Gastrocnemius medialis (tissue), 4 donors: ENCODE measurements around the gene RFK. TPM values are rescaled to one million over a fixed set of nuclear protein-coding genes. Genes with fewer than 3 reads are reported as not detected.

ENCODE experiments used
- ATAC-seq, 2 donors: fragments of 150-250 bp; one replicate each; pipeline ENCODE4 v1.9.1; 2016
- DNase-seq, 2 donors: peaks; one replicate each; pipeline ENCODE4 v3.0.0-alpha.2; 2019
- H3K27ac ChIP-seq, 4 donors: fragments of 200-600 bp; sonication (generic); 1 replicate in 1 of 4; 2 replicates in 3 of 4; pipeline ENCODE4 v1.5.1; 2016 to 2018; ENCODE audit warnings: mild to moderate bottlenecking in 2 of 4, moderate library complexity in 1 of 4
- H3K27me3 ChIP-seq, 3 donors: fragments of 200-600 bp; sonication (generic) in 2 of 3; 1 replicate in 1 of 3; 2 replicates in 2 of 3; pipeline versions ENCODE4 v1.5.1 to v1.6.0; 2016 to 2019; ENCODE audit warnings: mild to moderate bottlenecking in 1 of 3, moderate library complexity in 1 of 3
- H3K36me3 ChIP-seq, 2 donors: fragments of 200-600 bp; sonication (generic) in 1 of 2; one replicate each; pipeline ENCODE4 v1.5.1; 2017 to 2018
- H3K4me1 ChIP-seq, 2 donors: fragments of 200-600 bp; sonication (generic) in 1 of 2; one replicate each; pipeline ENCODE4 v1.5.1; 2016 to 2017; ENCODE audit warnings: mild to moderate bottlenecking in 2 of 2
- H3K4me3 ChIP-seq, 4 donors: fragments of 200-600 bp; sonication (generic) in 3 of 4; 1 replicate in 1 of 4; 2 replicates in 3 of 4; pipeline ENCODE4 v1.5.1; 2016 to 2019; ENCODE audit warnings: mild to moderate bottlenecking in 2 of 4
- H3K9me3 ChIP-seq, 3 donors: fragments of 200-600 bp; sonication (generic) in 2 of 3; 1 replicate in 1 of 3; 2 replicates in 2 of 3; pipeline ENCODE4 v1.5.1; 2016 to 2019
- CTCF ChIP-seq, 5 experiments: fragments of 450-650 bp in 3 of 5; fragments of 200-600 bp in 2 of 5; sonication (generic) in 2 of 5; IDR thresholded peaks in 4 of 5; conservative IDR thresholded peaks in 1 of 5; 1 replicate in 4 of 5; 2 replicates in 1 of 5; pipeline ENCODE4 v1.5.1; 2016 to 2019; ENCODE audit warnings: antibody characterized with exemption in 5 of 5, mild to moderate bottlenecking in 3 of 5, moderate library complexity in 3 of 5
- POLR2A ChIP-seq, 2 donors: fragments of 450-650 bp; IDR thresholded peaks; one replicate each; pipeline ENCODE4 v1.6.1; 2017; ENCODE audit warnings: antibody characterized with exemption in 2 of 2, mild to moderate bottlenecking in 2 of 2, moderate library complexity in 2 of 2
- in situ Hi-C, 4 donors: fragments of 200-750 bp; cut with MboI; loops; one replicate each; pipeline versions ENCODE4 v1.15.0 to v1.8.0; 2017; ENCODE audit warnings: low sequenced_read_pairs in 4 of 4
- intact Hi-C: fragments of 100-400 bp; cut with DNase I; formaldehyde crosslinking; loops from one replicate; pipeline ENCODE4 v1.15.1; 2023; ENCODE audit warnings: low total_unique reads
- total RNA-seq, 4 donors: library from RNA; depleted of rRNA; stranded (reverse); fragments of >200 nt; gene quantifications; one replicate each; pipeline versions ENCODE4 v1.1.0 to v1.2.3, GENCODE V29; 2016

The RFK gene
- total RNA-seq, 4 donors from 2014 or later, result 13.2 to 33.6 (median 25.6) TPM

GRCh38 chr9:76374783-76375559 is 19.3 kb downstream of the RFK start:
- H3K9me3 ChIP-seq, result no peaks in the 10 kb centered on the region
- in situ Hi-C loops, result loop anchor here in 1 of 4 donors (25.0 kb wide), 1 partner anchor 787 kb away; no protein-coding TSS in a partner anchor
- H3K36me3 ChIP-seq, result no peaks in the 10 kb centered on the region
- H3K27me3 ChIP-seq, result no peaks in the 10 kb centered on the region
- H3K27ac ChIP-seq, result no peak overlapping the region
- no peak overlapping the region for H3K4me3 ChIP-seq
- intact Hi-C loops, result no loop called here
- peak; percentile 43 to 45 for ATAC-seq
- TF ChIP-seq POLR2A (IDR thresholded peaks at IDR 0.05) (no peak), CTCF (IDR thresholded peaks at IDR 0.05 in 4 of 5, conservative IDR thresholded peaks at IDR 0.05 in 1 of 5) (no peak)
- H3K4me1 ChIP-seq, result peaks cover 0 to 14% of the 10 kb centered on the region in 2 donors
- DNase-seq, result peak; percentile 21 to 65

GRCh38 chr9:76373784-76374474 is 20.3 kb downstream of the RFK start:
- Histone ChIP-seq H3K27me3 (no peaks in the 10 kb centered on the region), H3K4me1 (peaks cover 0 to 14% of the 10 kb centered on the region in 2 donors), H3K4me3 (no peak overlapping the region), H3K9me3 (no peaks in the 10 kb centered on the region), H3K27ac (peak overlapping the region in 1 of 4 donors; percentile 18), H3K36me3 (no peaks in the 10 kb centered on the region)
- intact Hi-C loops (no loop called here), in situ Hi-C loops (no loop called here)
- DNase-seq, result no peak
- ATAC-seq, result no peak
- TF ChIP-seq CTCF (IDR thresholded peaks at IDR 0.05 in 4 of 5, conservative IDR thresholded peaks at IDR 0.05 in 1 of 5) (no peak), POLR2A (IDR thresholded peaks at IDR 0.05) (no peak)

- TF ChIP-seq POLR2A (IDR thresholded peaks at IDR 0.05) (no peak), CTCF (IDR thresholded peaks at IDR 0.05 in 4 of 5, conservative IDR thresholded peaks at IDR 0.05 in 1 of 5) (no peak)
- H3K36me3 ChIP-seq, result no peaks in the 10 kb centered on the region
- peak overlapping the region in 2 of 4 donors; percentile 18 to 39 for H3K27ac ChIP-seq
- H3K4me3 ChIP-seq, result no peak overlapping the region
- intact Hi-C loops, result no loop called here
- ATAC-seq (peak; percentile 67 to 85), DNase-seq (peak; percentile 21 to 69)
- in situ Hi-C loops, result no loop called here
- peaks cover 0 to 14% of the 10 kb centered on the region in 2 donors for H3K4me1 ChIP-seq
- H3K9me3 ChIP-seq, result no peaks in the 10 kb centered on the region
- no peaks in the 10 kb centered on the region for H3K27me3 ChIP-seq
Measured at GRCh38 chr9:76373173-76373783, 20.9 kb downstream of the RFK start.

GRCh38 chr9:76372336-76372735 is 21.9 kb downstream of the RFK start:
- Histone ChIP-seq H3K4me1 (peaks cover 0 to 14% of the 10 kb centered on the region in 2 donors), H3K27ac (no peak overlapping the region)
- intact Hi-C loops, result no loop called here

More at GRCh38 chr9:76372336-76372735, 21.9 kb downstream of the RFK start:
- H3K9me3 ChIP-seq, result no peaks in the 10 kb centered on the region
- H3K36me3 ChIP-seq, result no peaks in the 10 kb centered on the region
- H3K27me3 ChIP-seq, result no peaks in the 10 kb centered on the region
- in situ Hi-C loops, result no loop called here
- no peak overlapping the region for H3K4me3 ChIP-seq
- no peak for TF ChIP-seq CTCF (IDR thresholded peaks at IDR 0.05 in 4 of 5, conservative IDR thresholded peaks at IDR 0.05 in 1 of 5)
- TF ChIP-seq POLR2A (IDR thresholded peaks at IDR 0.05), result no peak
- DNase-seq (no peak), ATAC-seq (no peak)
